ENCODE measurements around the gene PCK1.

- TF ChIP-seq CTCF (IDR thresholded peaks at IDR 0.05 in 8 of 11, conservative IDR thresholded peaks at IDR 0.05 in 3 of 11) (no peak), POLR2A (IDR thresholded peaks at IDR 0.05) (no peak)
Measured at GRCh38 chr20:57612436-57612835, 51.5 kb downstream of the PCK1 start.

All from spleen (tissue), 7 donors.